ENCODE data around the gene XAB2. TPM values are rescaled to one million over a fixed set of nuclear protein-coding genes. Genes with fewer than 3 reads are reported as not detected.

Gene XAB2
- total RNA-seq, 1 experiment from 2014 or later, result 48.0 TPM

GRCh38 chr19:7676376-7676775, 47.0 kb upstream of the XAB2 start:
- no peak for DNase-seq
- Histone ChIP-seq H3K27me3 (ENCODE audit: insufficient read depth, low read length) (no peaks in the 10 kb centered on the region; the same call in 1 of the 2 replicates), H3K9ac (ENCODE audit: extremely low read depth, insufficient read length, low read length) (no peak overlapping the region), H4K8ac (replicated peaks; ENCODE audit: insufficient read length, low read depth, low read length) (no peak overlapping the region), H3K4ac (ENCODE audit: low read depth, low read length) (no peak overlapping the region), H2AFZ (ENCODE audit: low read length) (no peak overlapping the region), H3K23me2 (ENCODE audit: insufficient read length, low read depth, low read length, poor library complexity, severe bottlenecking) (peaks cover 5% of the 10 kb centered on the region), H4K5ac (ENCODE audit: insufficient read length, low read depth, low read length) (no peak overlapping the region), H4K20me1 (ENCODE audit: control insufficient read depth, insufficient read depth, insufficient read length) (no peaks in the 10 kb centered on the region), H2BK20ac (ENCODE audit: low read depth, low read length, poor library complexity, severe bottlenecking) (no peak overlapping the region), H3K27ac (ENCODE audit: insufficient read length, low read depth, low read length) (no peak overlapping the region), H3K4me1 (ENCODE audit: insufficient read depth, low read length) (no peaks in the 10 kb centered on the region), H2BK15ac (ENCODE audit: low read depth, low read length) (no peak overlapping the region), H3K14ac (ENCODE audit: insufficient read depth, low read length) (no peak overlapping the region), H3K18ac (ENCODE audit: insufficient read length, low read depth, low read length) (no peak overlapping the region), H3K79me2 (ENCODE audit: insufficient read depth, low read length) (no peaks in the 10 kb centered on the region), H3K4me2 (ENCODE audit: insufficient read depth, insufficient read length, low read length) (no peak overlapping the region), H2BK5ac (ENCODE audit: insufficient read length, low read length) (no peak overlapping the region), H3K9me3 (ENCODE audit: control insufficient read depth, low read depth, low read length) (no peaks in the 10 kb centered on the region), H2BK120ac (ENCODE audit: low read depth, low read length, poor library complexity, severe bottlenecking) (no peak overlapping the region), H2AK5ac (ENCODE audit: insufficient read length, low read length) (no peak overlapping the region), H4K91ac (ENCODE audit: insufficient read length, low read depth, low read length) (no peak overlapping the region), H3K56ac (ENCODE audit: insufficient read length, low read depth, low read length) (no peak overlapping the region), H3K79me1 (ENCODE audit: insufficient read depth, low read depth, low read length, poor library complexity, severe bottlenecking) (no peaks in the 10 kb centered on the region), H2BK12ac (ENCODE audit: insufficient read length, low read depth, low read length) (no peak overlapping the region), H3K23ac (ENCODE audit: insufficient read length, low read depth, low read length) (no peak overlapping the region), H3T11ph (ENCODE audit: low read length) (no peak overlapping the region)
- no CpG with 5 or more reads among the region's 7 CpGs for WGBS (ENCODE audit: extremely low coverage, insufficient read length, low lambda C conversion rate)
- H3K4me3 Mint-ChIP-seq, result no peak overlapping the region
- H3K9me3 Mint-ChIP-seq, result peaks cover 0 to 4% of the 10 kb centered on the region in 2 experiments; a peak in 3 of 5 replicates
- peaks cover 75% of the 10 kb centered on the region for H3K27me3 Mint-ChIP-seq (ENCODE audit: low read depth)
- peaks cover 8 to 16% of the 10 kb centered on the region in 2 experiments for H3K4me1 Mint-ChIP-seq
- H3K27ac Mint-ChIP-seq, result no peak overlapping the region
- H3K36me3 Mint-ChIP-seq (ENCODE audit: insufficient read depth in 1 of 3, low read depth in 3 of 3), result no peaks in the 10 kb centered on the region
- TF ChIP-seq CTCF (conservative IDR thresholded peaks at IDR 0.05), result no peak

Measured in H9 (cell line).